Gastroesophageal sphincter (tissue), 4 donors: Measurements from ENCODE around the gene HLA-DPA1. TPM values are rescaled to one million over a fixed set of nuclear protein-coding genes. Genes with fewer than 3 reads are reported as not detected.

Source experiments
- ATAC-seq: fragments of 150-250 bp; one replicate; pipeline ENCODE4 v1.9.1; 2016; ENCODE audit warnings: mild to moderate bottlenecking, moderate library complexity
- H3K27ac ChIP-seq, 4 donors: fragments of 200-600 bp; sonication (generic) in 3 of 4; 1 replicate in 3 of 4; 2 replicates in 1 of 4; pipeline ENCODE4 v1.5.1; 2016 to 2019
- H3K27me3 ChIP-seq: fragments of 200-600 bp; sonication (generic); one replicate; pipeline ENCODE4 v1.5.1; 2019
- H3K36me3 ChIP-seq, 2 donors: fragments of 200-600 bp; sonication (generic); one replicate each; pipeline ENCODE4 v1.5.1; 2019; ENCODE audit warnings: control low read depth in 1 of 2
- H3K4me1 ChIP-seq, 3 donors: fragments of 200-600 bp; sonication (generic); 1 replicate in 2 of 3; 2 replicates in 1 of 3; pipeline ENCODE4 v1.5.1; 2016 to 2019; ENCODE audit warnings: control low read depth in 2 of 3
- H3K4me3 ChIP-seq, 2 donors: fragments of 200-600 bp; sonication (generic); one replicate each; pipeline ENCODE4 v1.5.1; 2019; ENCODE audit warnings: mild to moderate bottlenecking in 1 of 2, moderate library complexity in 1 of 2
- H3K9me3 ChIP-seq, 3 donors: fragments of 200-600 bp; sonication (generic); one replicate each; pipeline ENCODE4 v1.5.1; 2017 to 2019; ENCODE audit warnings: control low read depth in 2 of 3
- CTCF ChIP-seq, 4 experiments: fragments of 200-600 bp in 2 of 4; fragments of 450-650 bp in 2 of 4; sonication (generic) in 1 of 4; IDR thresholded peaks; one replicate each; pipeline ENCODE4 v1.5.1; 2017 to 2019; ENCODE audit warnings: antibody characterized with exemption in 4 of 4, mild to moderate bottlenecking in 2 of 4, moderate library complexity in 2 of 4
- EP300 ChIP-seq: sonication (generic); formaldehyde crosslinking; IDR thresholded peaks from one replicate; pipeline ENCODE4 v1.6.1; 2017; ENCODE audit warnings: antibody characterized with exemption, mild to moderate bottlenecking
- POLR2A ChIP-seq, 2 donors: fragments of 450-650 bp; IDR thresholded peaks; one replicate each; pipeline ENCODE4 v1.6.1; 2017; ENCODE audit warnings: antibody characterized with exemption in 2 of 2, mild to moderate bottlenecking in 2 of 2, moderate library complexity in 1 of 2
- POLR2AphosphoS5 ChIP-seq: sonication (generic); formaldehyde crosslinking; IDR thresholded peaks from one replicate; pipeline ENCODE4 v1.6.1; 2017; ENCODE audit warnings: antibody characterized with exemption
- WGBS, 2 donors: methylation state at CpG; one replicate each; pipeline ENCODE4 v1.1.5; 2018; ENCODE audit warnings: low coverage in 1 of 2; 5-methylcytosine and 5-hydroxymethylcytosine counted together
- total RNA-seq, 4 donors: library from RNA; depleted of rRNA; stranded (reverse); fragments of >200 nt; gene quantifications; one replicate each; pipeline ENCODE4 v1.1.0, GENCODE V29; 2016

Gene HLA-DPA1
- total RNA-seq, 4 donors from 2014 or later, result 20.2 to 125 (median 45.4) TPM

- Histone ChIP-seq H3K27ac (no peak overlapping the region), H3K4me3 (no peak overlapping the region), H3K27me3 (no peaks in the 10 kb centered on the region), H3K9me3 (no peaks in the 10 kb centered on the region), H3K36me3 (no peaks in the 10 kb centered on the region), H3K4me1 (no peaks in the 10 kb centered on the region)
- no peak for TF ChIP-seq POLR2A (IDR thresholded peaks at IDR 0.05)
- TF ChIP-seq CTCF (IDR thresholded peaks at IDR 0.05), result no peak
- no peak for TF ChIP-seq EP300
- no peak for TF ChIP-seq POLR2AphosphoS5
- WGBS, 2 donors, result 62 to 68% methylated on average over 6 of the region's 6 CpGs
- no peak for ATAC-seq
Measured at GRCh38 chr6:33057222-33058150, 16.0 kb downstream of the HLA-DPA1 start.

GRCh38 chr6:33053230-33053629 lies 20.2 kb downstream of the HLA-DPA1 start:
- ATAC-seq, result no peak
- Histone ChIP-seq H3K27me3 (peaks cover 22% of the 10 kb centered on the region), H3K36me3 (no peaks in the 10 kb centered on the region), H3K27ac (no peak overlapping the region), H3K9me3 (no peaks in the 10 kb centered on the region), H3K4me3 (no peak overlapping the region), H3K4me1 (no peaks in the 10 kb centered on the region)
- TF ChIP-seq POLR2A (IDR thresholded peaks at IDR 0.05) (no peak), POLR2AphosphoS5 (no peak), EP300 (no peak), CTCF (IDR thresholded peaks at IDR 0.05) (no peak)
- 37 to 41% methylated on average over 4 of the region's 4 CpGs for WGBS, 2 donors

- Histone ChIP-seq H3K36me3 (no peaks in the 10 kb centered on the region), H3K4me3 (no peak overlapping the region), H3K4me1 (no peaks in the 10 kb centered on the region), H3K27me3 (peaks cover 27% of the 10 kb centered on the region), H3K27ac (no peak overlapping the region), H3K9me3 (no peaks in the 10 kb centered on the region)
- TF ChIP-seq CTCF (IDR thresholded peaks at IDR 0.05), result no peak
- ATAC-seq, result no peak
Measured at GRCh38 chr6:33052627-33053026, 20.8 kb downstream of the HLA-DPA1 start.

- Histone ChIP-seq H3K27ac (no peak overlapping the region), H3K4me3 (no peak overlapping the region), H3K36me3 (no peaks in the 10 kb centered on the region), H3K9me3 (no peaks in the 10 kb centered on the region), H3K27me3 (peaks cover 40% of the 10 kb centered on the region), H3K4me1 (no peaks in the 10 kb centered on the region)
- TF ChIP-seq CTCF (IDR thresholded peaks at IDR 0.05) (no peak), POLR2AphosphoS5 (no peak), EP300 (no peak), POLR2A (IDR thresholded peaks at IDR 0.05) (no peak)
- WGBS, 2 donors, result 69 to 72% methylated on average over 5 of the region's 6 CpGs
- ATAC-seq, result no peak
Measured at GRCh38 chr6:33050014-33050810, 23.2 kb downstream of the HLA-DPA1 start.
